ENCODE measurements around the gene MTRR. TPM values are rescaled to one million over a fixed set of nuclear protein-coding genes. Genes with fewer than 3 reads are reported as not detected.

Gene MTRR
- total RNA-seq, 1 experiment from 2014 or later, result 61.2 TPM

- intact Hi-C loops (cut with micrococcal nuclease; ENCODE audit: unreplicated experiment), result no loop called here
- Mint-ChIP-seq H3K27ac (ENCODE audit: unreplicated experiment) (no peak overlapping the region), H3K9me3 (ENCODE audit: low read depth, unreplicated experiment) (peaks cover 6% of the 10 kb centered on the region), H3K36me3 (ENCODE audit: insufficient read depth, unreplicated experiment) (no peaks in the 10 kb centered on the region), H3K4me1 (ENCODE audit: low read depth, unreplicated experiment) (no peaks in the 10 kb centered on the region), H3K27me3 (ENCODE audit: unreplicated experiment) (peaks cover 81% of the 10 kb centered on the region), H3K4me3 (ENCODE audit: low read depth, unreplicated experiment) (no peak overlapping the region)
- no TSS peak for BruUV-seq (replicated peaks)
- CTCF ChIA-PET, result no interaction called here
- no peak for TF ChIP-seq CTCF (IDR thresholded peaks at IDR 0.05; ENCODE audit: unreplicated experiment)
- no peak for DNase-seq
These were observed 26.4 kb upstream of the MTRR start for GRCh38 chr5:7842531-7842930.

- Mint-ChIP-seq H3K27me3 (ENCODE audit: unreplicated experiment) (peaks cover 81% of the 10 kb centered on the region), H3K9me3 (ENCODE audit: low read depth, unreplicated experiment) (peaks cover 6% of the 10 kb centered on the region), H3K36me3 (ENCODE audit: insufficient read depth, unreplicated experiment) (no peaks in the 10 kb centered on the region), H3K27ac (ENCODE audit: unreplicated experiment) (no peak overlapping the region), H3K4me3 (ENCODE audit: low read depth, unreplicated experiment) (no peak overlapping the region), H3K4me1 (ENCODE audit: low read depth, unreplicated experiment) (no peaks in the 10 kb centered on the region)
- no TSS peak for BruUV-seq (replicated peaks)
- CTCF ChIA-PET, result interaction anchor here (0.5 kb wide), 1 partner anchor 28 kb away, joined by 9 read pairs; no protein-coding TSS in a partner anchor
- intact Hi-C loops (cut with micrococcal nuclease; ENCODE audit: unreplicated experiment), result no loop called here
- TF ChIP-seq CTCF (IDR thresholded peaks at IDR 0.05; ENCODE audit: unreplicated experiment), result no peak
- no peak for DNase-seq
These were observed 24.0 kb upstream of the MTRR start for GRCh38 chr5:7844901-7845300.

GRCh38 chr5:7845557-7845956 lies 23.4 kb upstream of the MTRR start:
- Mint-ChIP-seq H3K4me1 (ENCODE audit: low read depth, unreplicated experiment) (no peaks in the 10 kb centered on the region), H3K4me3 (ENCODE audit: low read depth, unreplicated experiment) (no peak overlapping the region), H3K27me3 (ENCODE audit: unreplicated experiment) (peaks cover 74% of the 10 kb centered on the region), H3K27ac (ENCODE audit: unreplicated experiment) (no peak overlapping the region), H3K9me3 (ENCODE audit: low read depth, unreplicated experiment) (peaks cover 3% of the 10 kb centered on the region), H3K36me3 (ENCODE audit: insufficient read depth, unreplicated experiment) (no peaks in the 10 kb centered on the region)
- CTCF ChIA-PET, result no interaction called here
- TF ChIP-seq CTCF (IDR thresholded peaks at IDR 0.05; ENCODE audit: unreplicated experiment), result no peak
- BruUV-seq (replicated peaks), result no TSS peak
- no peak for DNase-seq
- intact Hi-C loops (cut with micrococcal nuclease; ENCODE audit: unreplicated experiment), result no loop called here

GRCh38 chr5:7846327-7846726 lies 22.6 kb upstream of the MTRR start:
- no peak for TF ChIP-seq CTCF (IDR thresholded peaks at IDR 0.05; ENCODE audit: unreplicated experiment)
- DNase-seq, result no peak
- Mint-ChIP-seq H3K4me3 (ENCODE audit: low read depth, unreplicated experiment) (no peak overlapping the region), H3K27ac (ENCODE audit: unreplicated experiment) (no peak overlapping the region), H3K36me3 (ENCODE audit: insufficient read depth, unreplicated experiment) (no peaks in the 10 kb centered on the region), H3K27me3 (ENCODE audit: unreplicated experiment) (peaks cover 66% of the 10 kb centered on the region), H3K9me3 (ENCODE audit: low read depth, unreplicated experiment) (peaks cover 3% of the 10 kb centered on the region), H3K4me1 (ENCODE audit: low read depth, unreplicated experiment) (no peaks in the 10 kb centered on the region)
- CTCF ChIA-PET, result no interaction called here
- no TSS peak for BruUV-seq (replicated peaks)
- intact Hi-C loops (cut with micrococcal nuclease; ENCODE audit: unreplicated experiment), result no loop called here
